GM10847 (cell line): Measurements from ENCODE around the gene LMAN1L.

ENCODE experiments used
- POLR2A ChIP-seq: IDR thresholded peaks from 2 replicates; pipeline ENCODE4 v1.6.1; 2011; ENCODE audit not compliant: insufficient read length; ENCODE audit errors: extremely low read depth

Gene LMAN1L

DNA sequence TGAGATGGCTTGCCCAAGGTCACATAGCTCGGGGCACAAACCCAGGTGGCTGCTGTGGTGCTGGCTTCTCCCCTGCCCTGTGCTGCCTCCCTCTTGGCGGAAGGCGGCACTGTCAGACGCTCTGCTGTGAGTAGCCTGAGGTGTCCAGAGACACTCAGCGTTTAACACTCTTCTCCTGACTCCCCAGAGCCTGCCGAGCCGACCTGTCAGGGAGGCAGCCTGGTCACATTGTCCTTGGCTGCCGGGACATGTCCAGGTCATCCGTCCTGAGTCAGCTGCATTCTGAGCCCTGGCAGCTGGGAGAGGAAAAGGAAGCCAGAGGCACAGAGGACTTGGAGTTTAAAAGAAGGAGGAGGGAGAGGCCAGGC, 4.7 kb downstream of the LMAN1L start:
- no peak for TF ChIP-seq POLR2A

GRCh38 chr15:74820056-74820455, 7.4 kb downstream of the LMAN1L start:
- no peak for TF ChIP-seq POLR2A

DNA sequence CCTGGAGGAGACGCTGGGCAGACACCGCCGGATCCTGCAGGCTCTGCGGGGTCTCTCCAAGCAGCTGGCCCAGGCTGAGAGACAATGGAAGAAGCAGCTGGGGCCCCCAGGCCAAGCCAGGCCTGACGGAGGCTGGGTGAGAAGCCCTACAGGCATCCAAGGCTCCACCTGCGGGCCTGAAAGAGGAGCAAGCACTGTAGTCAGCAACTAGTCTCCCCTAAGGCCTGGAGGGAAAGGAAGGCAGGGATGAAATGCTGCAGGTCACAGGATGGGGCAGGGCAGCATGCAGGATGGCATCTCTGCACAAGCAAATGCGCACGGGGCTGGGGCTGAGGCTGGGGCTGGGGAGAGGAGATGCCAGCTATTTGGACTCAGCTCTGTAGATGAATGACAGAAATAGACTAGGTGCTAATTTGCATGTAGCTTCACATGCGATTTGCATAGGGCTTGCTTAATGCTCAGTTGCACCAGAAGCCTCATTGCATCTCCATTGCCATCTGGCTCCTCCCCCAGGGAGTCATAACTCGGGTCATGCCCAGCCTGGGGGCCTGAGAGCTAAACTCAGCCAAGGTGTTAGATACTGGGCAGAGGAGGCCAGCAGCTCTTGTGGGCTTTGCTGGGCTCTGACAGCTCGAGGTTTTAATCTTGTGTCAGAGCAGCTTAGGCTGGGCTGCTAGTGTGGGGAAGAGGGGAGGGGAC, 8.6 kb downstream of the LMAN1L start:
- TF ChIP-seq POLR2A: no peak

DNA sequence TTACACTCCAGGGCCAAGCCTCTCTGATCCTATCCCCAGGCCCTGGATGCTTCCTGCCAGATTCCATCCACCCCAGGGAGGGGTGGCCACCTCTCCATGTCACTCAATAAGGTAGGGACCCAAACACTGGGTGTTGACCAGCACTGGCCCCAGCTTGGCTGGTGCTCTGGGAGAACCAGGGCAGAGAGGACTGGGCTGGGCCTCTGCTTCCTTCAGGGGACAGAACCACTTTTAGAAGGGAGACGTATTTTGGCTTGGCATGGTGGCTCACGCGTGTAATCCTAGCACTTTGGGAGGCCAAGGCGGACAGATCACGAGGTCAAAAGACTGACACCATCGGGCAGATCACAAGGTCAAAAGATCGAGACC, 9.1 kb downstream of the LMAN1L start:
- no peak for TF ChIP-seq POLR2A

DNA sequence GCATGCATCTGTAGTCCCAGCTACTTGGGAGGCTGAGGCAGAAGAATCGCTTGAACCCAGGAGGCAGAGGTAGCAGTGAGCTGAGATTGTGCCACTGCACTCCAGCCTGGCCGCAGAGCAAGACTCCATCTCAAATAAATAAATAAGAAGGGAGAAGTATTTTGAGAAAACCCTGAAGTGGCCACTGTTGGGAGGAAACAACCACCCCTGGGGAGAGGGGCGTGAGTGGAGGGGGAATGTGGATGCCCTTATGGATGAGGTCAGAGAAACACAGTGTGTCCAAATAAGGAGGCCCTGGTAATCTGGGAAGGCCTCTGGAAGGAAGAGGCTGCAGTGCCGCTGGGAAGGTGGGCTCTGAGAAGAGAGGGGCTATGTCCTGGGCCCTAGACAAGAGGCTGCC, 9.6 kb downstream of the LMAN1L start:
- no peak for TF ChIP-seq POLR2A

DNA sequence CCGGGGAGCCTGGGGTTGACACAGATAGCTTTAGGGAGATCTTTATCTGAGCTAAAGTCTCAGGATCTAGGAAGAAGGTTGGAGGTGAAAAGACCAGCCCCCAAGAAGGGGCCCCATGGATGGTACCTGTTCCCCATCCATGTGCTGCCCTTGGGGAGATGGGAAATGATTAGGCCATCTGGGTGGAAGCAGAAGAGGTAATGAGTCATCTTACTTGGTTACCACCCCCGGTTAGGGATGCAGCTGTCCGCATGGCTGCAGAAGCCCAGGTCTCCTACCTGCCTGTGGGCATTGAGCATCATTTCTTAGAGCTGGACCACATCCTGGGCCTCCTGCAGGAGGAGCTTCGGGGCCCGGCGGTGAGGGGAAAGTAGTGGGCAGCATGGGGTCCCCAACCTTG, 10.7 kb downstream of the LMAN1L start:
- TF ChIP-seq POLR2A: no peak

DNA sequence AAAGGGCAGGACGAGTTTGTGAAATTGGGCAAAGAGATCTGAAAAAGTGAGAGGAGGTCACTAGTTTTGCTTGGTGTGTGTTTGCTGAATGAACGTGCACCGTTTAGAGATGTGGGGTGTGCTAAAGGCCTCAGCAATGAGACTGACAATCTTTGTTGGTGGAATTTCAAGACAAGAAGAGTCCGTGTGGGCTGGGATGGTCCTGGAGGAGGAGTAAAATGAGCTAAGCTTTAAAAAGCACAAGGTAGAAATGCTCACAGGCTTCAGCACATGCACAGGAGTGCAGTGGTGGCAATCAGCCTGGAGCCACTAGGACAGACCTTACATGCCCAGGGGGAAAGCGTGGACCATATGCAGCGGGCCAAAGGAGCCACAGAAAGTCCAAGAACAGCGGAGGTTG, 12.3 kb downstream of the LMAN1L start:
- no peak for TF ChIP-seq POLR2A

DNA sequence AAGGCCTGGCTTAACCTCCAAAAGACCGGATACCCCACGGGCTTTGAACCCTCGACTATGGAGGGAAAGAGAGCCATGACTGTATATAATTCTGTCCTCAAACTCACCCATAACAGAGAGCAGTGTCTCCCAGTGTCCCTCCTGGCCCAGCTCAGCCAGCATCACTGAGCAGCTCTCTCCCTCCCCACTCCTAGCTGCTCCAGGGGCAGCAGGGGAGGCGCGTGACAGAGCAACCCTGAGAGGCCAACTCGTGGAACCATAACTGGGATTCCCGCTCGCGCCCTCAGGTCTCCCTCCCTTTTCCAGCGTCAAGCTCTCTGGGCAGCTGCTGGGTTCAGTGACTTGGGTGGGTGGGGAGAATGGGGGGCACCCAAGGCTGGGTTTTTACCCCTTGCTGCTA, 13.2 kb downstream of the LMAN1L start:
- no peak for TF ChIP-seq POLR2A

- TF ChIP-seq POLR2A: no peak
These were observed 13.8 kb downstream of the LMAN1L start, which contains the start of gene CPLX3 for GRCh38 chr15:74826364-74826819. CPLX3 (plus strand) TSS chr15:74826627; CDS start chr15:74826704, 77 bp downstream.

- TF ChIP-seq POLR2A: no peak
These were observed 14.3 kb downstream of the LMAN1L start for GRCh38 chr15:74826921-74827320.

DNA sequence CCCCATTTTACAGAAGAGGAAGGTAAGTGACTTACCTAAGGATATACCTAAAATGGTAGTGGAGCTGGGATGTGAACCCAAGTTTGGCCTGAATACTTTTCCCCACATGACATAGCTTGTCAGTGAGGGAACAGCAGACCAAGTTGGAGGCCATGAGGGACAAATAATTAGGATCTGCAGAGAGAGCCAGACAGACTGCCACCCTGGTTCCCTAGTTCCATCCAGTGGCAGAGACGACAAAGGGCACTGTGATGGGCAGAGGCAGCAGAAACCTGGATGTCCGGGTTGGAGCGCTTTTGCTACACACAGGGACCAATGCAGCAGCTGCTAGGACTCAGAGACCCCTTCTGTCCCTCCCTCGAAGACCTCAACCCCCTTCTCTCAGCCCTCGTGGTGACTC, 15.0 kb downstream of the LMAN1L start:
- TF ChIP-seq POLR2A: no peak

DNA sequence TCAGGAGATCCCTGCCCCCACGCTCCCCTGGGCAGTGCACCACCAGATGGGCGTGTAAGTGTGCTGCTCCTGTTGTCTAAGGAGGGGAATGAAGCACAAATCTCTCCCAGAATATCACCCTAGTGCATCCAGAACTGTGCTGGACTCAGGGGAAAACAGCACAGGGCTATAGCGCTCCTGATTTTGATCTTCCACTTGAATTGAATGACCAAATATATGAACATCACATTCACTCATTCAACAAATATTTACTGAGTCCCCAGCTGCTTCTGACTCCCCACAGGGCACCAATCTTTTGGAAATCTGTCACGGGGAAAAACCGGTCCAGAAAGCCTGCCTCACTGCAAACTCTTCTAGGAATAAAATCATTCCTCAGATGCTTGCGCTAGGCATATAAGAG, 16.2 kb downstream of the LMAN1L start:
- no peak for TF ChIP-seq POLR2A

GRCh38 chr15:74829486-74829885, 16.9 kb downstream of the LMAN1L start:
- no peak for TF ChIP-seq POLR2A

DNA sequence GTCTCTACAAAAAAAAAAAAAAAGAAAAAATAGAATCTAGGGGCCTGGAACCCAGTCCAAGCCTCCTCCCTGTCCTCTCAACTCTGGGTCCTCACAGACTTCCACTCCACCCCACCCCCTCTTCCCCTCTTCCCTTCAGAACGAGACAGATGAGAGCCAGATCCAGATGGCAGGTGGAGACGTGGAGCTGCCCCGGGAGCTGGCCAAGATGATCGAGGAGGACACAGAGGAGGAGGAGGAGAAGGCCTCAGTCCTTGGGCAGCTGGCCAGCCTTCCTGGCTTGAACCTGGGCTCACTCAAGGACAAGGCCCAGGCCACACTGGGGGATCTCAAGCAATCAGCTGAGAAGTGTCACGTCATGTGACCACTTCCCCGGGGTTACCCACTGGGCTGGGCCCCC, 17.4 kb downstream of the LMAN1L start:
- TF ChIP-seq POLR2A: no peak

GRCh38 chr15:74830868-74831267, 18.2 kb downstream of the LMAN1L start:
- no peak for TF ChIP-seq POLR2A

GRCh38 chr15:74831813-74832495, 19.3 kb downstream of the LMAN1L start:
- no peak for TF ChIP-seq POLR2A

DNA sequence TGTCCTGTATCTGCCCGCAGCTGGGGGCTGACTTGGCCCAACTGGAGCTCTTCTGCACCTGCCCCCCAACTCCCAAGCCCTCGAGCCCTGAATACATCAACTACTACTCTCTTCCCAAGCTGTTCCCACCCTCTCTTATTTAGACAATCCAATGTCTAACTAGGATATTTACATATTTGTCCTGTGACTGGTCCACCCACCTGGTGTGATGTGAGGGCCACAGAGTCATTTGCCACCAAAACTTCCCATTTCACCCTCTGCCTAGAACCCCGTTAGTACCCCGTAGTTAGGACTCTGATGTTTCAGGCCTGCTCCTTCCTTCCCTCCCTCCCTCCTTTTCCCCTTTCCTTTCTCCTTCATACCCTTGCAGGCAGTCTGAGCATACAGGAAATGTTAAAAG, 20.2 kb downstream of the LMAN1L start:
- no peak for TF ChIP-seq POLR2A
